ENCODE data around the gene XYLT2. TPM values are rescaled to one million over a fixed set of nuclear protein-coding genes. Genes with fewer than 3 reads are reported as not detected.

The XYLT2 gene
- total and polyA plus RNA-seq, 9 of the 15 experiments (the other 6 are each of a cell fraction or from before 2014, with no cell fraction given), result 0.63 to 9.1 (median 4.3) TPM

DNA sequence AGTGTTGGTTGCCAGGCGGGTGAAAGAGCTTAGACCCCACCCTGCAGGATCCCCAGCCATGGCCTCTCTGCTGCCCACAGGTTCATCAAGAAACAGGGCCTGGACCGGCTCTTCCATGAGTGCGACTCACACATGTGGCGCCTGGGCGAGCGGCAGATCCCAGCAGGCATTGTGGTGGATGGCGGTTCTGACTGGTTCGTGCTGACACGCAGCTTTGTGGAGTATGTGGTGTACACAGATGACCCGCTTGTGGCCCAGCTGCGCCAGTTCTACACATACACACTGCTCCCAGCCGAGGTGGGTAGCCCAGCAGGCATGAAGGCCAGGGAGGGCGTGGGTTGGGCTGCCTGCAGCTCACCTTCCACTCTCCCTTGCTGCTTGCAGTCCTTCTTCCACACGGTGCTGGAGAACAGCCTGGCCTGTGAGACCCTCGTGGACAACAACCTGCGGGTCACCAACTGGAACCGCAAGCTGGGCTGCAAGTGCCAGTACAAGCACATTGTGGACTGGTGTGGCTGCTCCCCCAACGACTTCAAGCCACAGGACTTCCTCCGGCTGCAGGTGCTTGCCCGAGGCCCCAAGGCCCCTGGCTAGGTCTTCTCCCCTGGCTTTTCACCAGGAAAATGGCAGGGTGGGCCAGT, 9.9 kb downstream of the XYLT2 start:
- ATAC-seq, result no peak
- Histone ChIP-seq H3K36me3 (ENCODE audit: control insufficient read depth, insufficient read depth, low read length) (peaks cover 64% of the 10 kb centered on the region; the same call in 2 of the 3 replicates), H3K79me2 (ENCODE audit: control insufficient read depth, insufficient read depth, low read length) (no peaks in the 10 kb centered on the region), H3K9me1 (ENCODE audit: control insufficient read depth, insufficient read depth, low read length) (no peaks in the 10 kb centered on the region), H3K27ac (ENCODE audit: extremely low read depth, low read depth, low read length) (no peak overlapping the region), H3K9me3 (replicated peaks; ENCODE audit: control insufficient read depth, insufficient read depth, low read depth, low read length) (no peaks in the 10 kb centered on the region), H3K9ac (ENCODE audit: insufficient read depth in 1 of 2, low read depth in 2 of 2, low read length in 2 of 2) (no peak overlapping the region), H3K4me3 (no peak overlapping the region), H3K4me2 (ENCODE audit: insufficient read depth, low read length) (no peak overlapping the region), H3K4me1 (replicated peaks in 1 of 2; ENCODE audit: control insufficient read depth in 2 of 2, insufficient read depth in 2 of 2, low read length in 2 of 2) (peaks cover 0 to 34% of the 10 kb centered on the region in 2 experiments; a peak in 4 of 5 replicates), H3K27me3 (ENCODE audit: control insufficient read depth in 2 of 2, insufficient read depth in 2 of 2, low read length in 2 of 2) (no peaks in the 10 kb centered on the region; a peak in 1 of 5 replicates), H4K20me1 (replicated peaks; ENCODE audit: control insufficient read depth, insufficient read depth, low read length) (peaks cover 3% of the 10 kb centered on the region; the same call in 1 of the 2 replicates), H2AFZ (ENCODE audit: low read depth, low read length) (no peak overlapping the region)
- no TSS peak for BruUV-seq (replicated peaks)
- WGBS (ENCODE audit: insufficient coverage, low coverage, missing lambda C conversion rate), result 89% methylated on average over 20 of the region's 20 CpGs
- DNase-seq (ENCODE audit: extremely low read depth in 1 of 4, low spot score in 3 of 4), result no peak
- intact Hi-C loops (cut with micrococcal nuclease) (no loop called here), in situ Hi-C loops (cut with MboI) (no loop called here)
- CTCF ChIA-PET (ENCODE audit: low intra/inter-chr PET ratio), result no interaction called here
- TF ChIP-seq ZBTB1 (CRISPR knock-in tag; IDR thresholded peaks at IDR 0.05; ENCODE audit: borderline replicate concordance, low read depth), result no peak
- TF ChIP-seq MAZ (CRISPR knock-in tag; conservative IDR thresholded peaks at IDR 0.05 in 1 of 2, IDR thresholded peaks at IDR 0.05 in 1 of 2), result no peak
- TF ChIP-seq, protein P1, sequence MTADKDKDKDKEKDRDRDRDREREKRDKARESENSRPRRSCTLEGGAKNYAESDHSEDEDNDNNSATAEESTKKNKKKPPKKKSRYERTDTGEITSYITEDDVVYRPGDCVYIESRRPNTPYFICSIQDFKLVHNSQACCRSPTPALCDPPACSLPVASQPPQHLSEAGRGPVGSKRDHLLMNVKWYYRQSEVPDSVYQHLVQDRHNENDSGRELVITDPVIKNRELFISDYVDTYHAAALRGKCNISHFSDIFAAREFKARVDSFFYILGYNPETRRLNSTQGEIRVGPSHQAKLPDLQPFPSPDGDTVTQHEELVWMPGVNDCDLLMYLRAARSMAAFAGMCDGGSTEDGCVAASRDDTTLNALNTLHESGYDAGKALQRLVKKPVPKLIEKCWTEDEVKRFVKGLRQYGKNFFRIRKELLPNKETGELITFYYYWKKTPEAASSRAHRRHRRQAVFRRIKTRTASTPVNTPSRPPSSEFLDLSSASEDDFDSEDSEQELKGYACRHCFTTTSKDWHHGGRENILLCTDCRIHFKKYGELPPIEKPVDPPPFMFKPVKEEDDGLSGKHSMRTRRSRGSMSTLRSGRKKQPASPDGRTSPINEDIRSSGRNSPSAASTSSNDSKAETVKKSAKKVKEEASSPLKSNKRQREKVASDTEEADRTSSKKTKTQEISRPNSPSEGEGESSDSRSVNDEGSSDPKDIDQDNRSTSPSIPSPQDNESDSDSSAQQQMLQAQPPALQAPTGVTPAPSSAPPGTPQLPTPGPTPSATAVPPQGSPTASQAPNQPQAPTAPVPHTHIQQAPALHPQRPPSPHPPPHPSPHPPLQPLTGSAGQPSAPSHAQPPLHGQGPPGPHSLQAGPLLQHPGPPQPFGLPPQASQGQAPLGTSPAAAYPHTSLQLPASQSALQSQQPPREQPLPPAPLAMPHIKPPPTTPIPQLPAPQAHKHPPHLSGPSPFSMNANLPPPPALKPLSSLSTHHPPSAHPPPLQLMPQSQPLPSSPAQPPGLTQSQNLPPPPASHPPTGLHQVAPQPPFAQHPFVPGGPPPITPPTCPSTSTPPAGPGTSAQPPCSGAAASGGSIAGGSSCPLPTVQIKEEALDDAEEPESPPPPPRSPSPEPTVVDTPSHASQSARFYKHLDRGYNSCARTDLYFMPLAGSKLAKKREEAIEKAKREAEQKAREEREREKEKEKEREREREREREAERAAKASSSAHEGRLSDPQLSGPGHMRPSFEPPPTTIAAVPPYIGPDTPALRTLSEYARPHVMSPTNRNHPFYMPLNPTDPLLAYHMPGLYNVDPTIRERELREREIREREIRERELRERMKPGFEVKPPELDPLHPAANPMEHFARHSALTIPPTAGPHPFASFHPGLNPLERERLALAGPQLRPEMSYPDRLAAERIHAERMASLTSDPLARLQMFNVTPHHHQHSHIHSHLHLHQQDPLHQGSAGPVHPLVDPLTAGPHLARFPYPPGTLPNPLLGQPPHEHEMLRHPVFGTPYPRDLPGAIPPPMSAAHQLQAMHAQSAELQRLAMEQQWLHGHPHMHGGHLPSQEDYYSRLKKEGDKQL (CRISPR knock-in tag; IDR thresholded peaks at IDR 0.05; ENCODE audit: borderline replicate concordance), result no peak
- no peak for TF ChIP-seq RFX5 (IDR thresholded peaks at IDR 0.05; ENCODE audit: low read depth, low read length)
- TF ChIP-seq RBM25 (IDR thresholded peaks at IDR 0.05; ENCODE audit: low read depth, low read length, severe bottlenecking), result no peak
- TF ChIP-seq, protein P2, sequence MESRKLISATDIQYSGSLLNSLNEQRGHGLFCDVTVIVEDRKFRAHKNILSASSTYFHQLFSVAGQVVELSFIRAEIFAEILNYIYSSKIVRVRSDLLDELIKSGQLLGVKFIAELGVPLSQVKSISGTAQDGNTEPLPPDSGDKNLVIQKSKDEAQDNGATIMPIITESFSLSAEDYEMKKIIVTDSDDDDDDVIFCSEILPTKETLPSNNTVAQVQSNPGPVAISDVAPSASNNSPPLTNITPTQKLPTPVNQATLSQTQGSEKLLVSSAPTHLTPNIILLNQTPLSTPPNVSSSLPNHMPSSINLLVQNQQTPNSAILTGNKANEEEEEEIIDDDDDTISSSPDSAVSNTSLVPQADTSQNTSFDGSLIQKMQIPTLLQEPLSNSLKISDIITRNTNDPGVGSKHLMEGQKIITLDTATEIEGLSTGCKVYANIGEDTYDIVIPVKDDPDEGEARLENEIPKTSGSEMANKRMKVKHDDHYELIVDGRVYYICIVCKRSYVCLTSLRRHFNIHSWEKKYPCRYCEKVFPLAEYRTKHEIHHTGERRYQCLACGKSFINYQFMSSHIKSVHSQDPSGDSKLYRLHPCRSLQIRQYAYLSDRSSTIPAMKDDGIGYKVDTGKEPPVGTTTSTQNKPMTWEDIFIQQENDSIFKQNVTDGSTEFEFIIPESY (CRISPR knock-in tag; IDR thresholded peaks at IDR 0.05), result peak; percentile 77
- FAIRE-seq, result no peak
- POLR2A ChIA-PET, result interaction anchor here (0.6 kb wide), 1 partner anchor 9 kb away, joined by 6 read pairs; no protein-coding TSS in a partner anchor

Data from K562 (cell line).